ENCODE measurements around the gene LRBA. TPM values are rescaled to one million over a fixed set of nuclear protein-coding genes. Genes with fewer than 3 reads are reported as not detected.
A peak's percentile ranks its signal among the peaks of the same experiment; 100 is the strongest.
"Not testable (repeated sequence)": the region's sequence is repeated elsewhere in the genome, so short reads cannot be mapped to it uniquely, and the experiment has no call there.

The LRBA gene
- total RNA-seq, 1 experiment from 2014 or later = 77.4 TPM

DNA sequence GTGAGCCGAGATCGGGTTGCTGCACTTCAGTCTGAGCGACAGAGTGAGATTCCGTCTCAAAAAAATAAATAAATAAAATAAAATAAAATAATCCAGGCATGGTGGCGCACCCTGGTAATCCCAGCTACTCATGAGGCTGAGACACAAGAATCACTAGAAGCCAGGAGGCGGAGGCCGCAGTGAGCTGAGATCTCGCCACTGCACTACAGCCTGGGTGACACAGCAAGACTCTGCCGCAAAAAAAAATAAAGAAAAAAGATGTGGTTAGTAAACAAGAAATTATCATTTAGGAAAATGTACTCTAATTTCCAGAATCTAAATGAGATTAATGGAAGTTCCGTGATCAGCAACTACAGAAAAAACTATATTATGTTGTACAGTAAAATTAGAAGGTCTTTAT is 14.5 kb upstream of the LRBA start:
- Histone ChIP-seq H3K4me2 (no peak overlapping the region), H3K4me3 (no peak overlapping the region), H3K4me1 (replicated peaks; ENCODE audit: insufficient read depth) (peaks cover 6% of the 10 kb centered on the region), H3K9me3 (ENCODE audit: insufficient read depth, low read depth) (no peaks in the 10 kb centered on the region), H3F3A (ENCODE audit: insufficient read depth, low read depth) (peaks cover under 1% of the 10 kb centered on the region; the same call in 1 of the 2 replicates), H3K79me2 (ENCODE audit: low read depth) (no peaks in the 10 kb centered on the region), H2AFZ (peak overlapping the region; percentile 33; the same call in 1 of the 2 replicates), H4K20me1 (ENCODE audit: insufficient read depth) (no peaks in the 10 kb centered on the region), H3K27me3 (ENCODE audit: insufficient read depth, low read depth) (no peaks in the 10 kb centered on the region), H3K27ac (no peak overlapping the region), H3K9me2 (ENCODE audit: insufficient read depth) (no peaks in the 10 kb centered on the region), H3K36me3 (ENCODE audit: low read depth) (no peaks in the 10 kb centered on the region)
- TF ChIP-seq, protein P1, sequence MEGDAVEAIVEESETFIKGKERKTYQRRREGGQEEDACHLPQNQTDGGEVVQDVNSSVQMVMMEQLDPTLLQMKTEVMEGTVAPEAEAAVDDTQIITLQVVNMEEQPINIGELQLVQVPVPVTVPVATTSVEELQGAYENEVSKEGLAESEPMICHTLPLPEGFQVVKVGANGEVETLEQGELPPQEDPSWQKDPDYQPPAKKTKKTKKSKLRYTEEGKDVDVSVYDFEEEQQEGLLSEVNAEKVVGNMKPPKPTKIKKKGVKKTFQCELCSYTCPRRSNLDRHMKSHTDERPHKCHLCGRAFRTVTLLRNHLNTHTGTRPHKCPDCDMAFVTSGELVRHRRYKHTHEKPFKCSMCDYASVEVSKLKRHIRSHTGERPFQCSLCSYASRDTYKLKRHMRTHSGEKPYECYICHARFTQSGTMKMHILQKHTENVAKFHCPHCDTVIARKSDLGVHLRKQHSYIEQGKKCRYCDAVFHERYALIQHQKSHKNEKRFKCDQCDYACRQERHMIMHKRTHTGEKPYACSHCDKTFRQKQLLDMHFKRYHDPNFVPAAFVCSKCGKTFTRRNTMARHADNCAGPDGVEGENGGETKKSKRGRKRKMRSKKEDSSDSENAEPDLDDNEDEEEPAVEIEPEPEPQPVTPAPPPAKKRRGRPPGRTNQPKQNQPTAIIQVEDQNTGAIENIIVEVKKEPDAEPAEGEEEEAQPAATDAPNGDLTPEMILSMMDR (conservative IDR thresholded peaks at IDR 0.05) = no peak
- TF ChIP-seq EZH2 (IDR thresholded peaks at IDR 0.05; ENCODE audit: low read depth) = no peak
- BruUV-seq (replicated peaks) = no TSS peak
- CTCF ChIA-PET = no interaction called here
- intact Hi-C loops (cut with micrococcal nuclease; ENCODE audit: unreplicated experiment) = no loop called here
- no peak for DNase-seq
- POLR2A ChIA-PET (ENCODE audit: unreplicated experiment) = no interaction called here

DNA sequence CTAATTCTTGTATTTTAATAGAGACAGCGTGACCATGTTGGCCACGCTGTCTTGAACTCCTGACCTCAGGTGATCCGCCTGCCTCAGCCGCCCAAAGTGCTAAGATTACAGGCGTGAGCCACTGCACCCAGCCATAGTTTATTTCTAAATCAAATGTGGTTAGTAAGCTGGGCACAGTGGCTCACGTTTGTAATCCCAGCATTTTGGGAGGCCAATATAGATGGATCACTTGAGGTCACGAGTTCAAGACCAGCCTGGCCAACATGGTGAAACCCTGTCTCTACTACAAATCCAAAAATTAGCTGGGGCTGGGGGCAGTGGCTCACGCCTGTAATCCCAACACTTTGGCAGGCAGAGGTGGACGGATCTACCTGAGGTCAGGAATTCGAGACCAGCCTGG is 13.9 kb upstream of the LRBA start:
- H3K79me2 ChIP-seq (ENCODE audit: low read depth); H3F3A ChIP-seq (ENCODE audit: insufficient read depth, low read depth); H4K20me1 ChIP-seq (ENCODE audit: insufficient read depth); POLR2A ChIA-PET (ENCODE audit: unreplicated experiment); CTCF ChIA-PET; H3K4me2 ChIP-seq; BruUV-seq (replicated peaks); H3K36me3 ChIP-seq (ENCODE audit: low read depth); H3K9me2 ChIP-seq (ENCODE audit: insufficient read depth); H3K27ac ChIP-seq; intact Hi-C loops (cut with micrococcal nuclease; ENCODE audit: unreplicated experiment); DNase-seq; H3K27me3 ChIP-seq (ENCODE audit: insufficient read depth, low read depth); H3K9me3 ChIP-seq (ENCODE audit: insufficient read depth, low read depth); H3K4me3 ChIP-seq; H2AFZ ChIP-seq; H3K4me1 ChIP-seq (replicated peaks; ENCODE audit: insufficient read depth): not testable (repeated sequence)

DNA sequence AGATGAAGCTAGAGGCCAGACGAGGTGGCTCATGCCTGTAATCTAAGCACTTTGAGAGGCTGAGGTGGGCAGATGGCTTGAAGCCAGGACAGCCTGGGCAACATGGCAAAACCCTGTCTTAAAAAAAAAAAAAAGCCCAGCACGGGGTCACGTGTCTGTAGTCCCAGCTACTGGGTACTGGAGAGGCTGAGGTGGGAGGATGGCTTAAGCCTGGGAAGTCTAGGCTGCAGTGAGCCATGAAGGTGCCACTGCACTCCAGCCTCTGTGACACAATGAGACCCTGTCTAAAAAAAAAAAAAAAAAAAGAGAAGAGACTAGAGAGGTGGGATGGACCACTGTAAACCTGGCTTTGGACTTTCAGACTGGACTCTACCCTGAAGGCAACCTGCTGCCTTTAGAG is 10.7 kb upstream of the LRBA start:
- H3F3A ChIP-seq (ENCODE audit: insufficient read depth, low read depth) = no peaks in the 10 kb centered on the region
- no peaks in the 10 kb centered on the region for H3K9me2 ChIP-seq (ENCODE audit: insufficient read depth)
- no peaks in the 10 kb centered on the region for H4K20me1 ChIP-seq (ENCODE audit: insufficient read depth)
- H3K27me3 ChIP-seq (ENCODE audit: insufficient read depth, low read depth) = no peaks in the 10 kb centered on the region
- DNase-seq = no peak
- H3K36me3 ChIP-seq (ENCODE audit: low read depth) = no peaks in the 10 kb centered on the region
- H3K9me3 ChIP-seq (ENCODE audit: insufficient read depth, low read depth) = no peaks in the 10 kb centered on the region
- no peak overlapping the region for H3K4me3 ChIP-seq
- no peak overlapping the region for H2AFZ ChIP-seq
- H3K4me2 ChIP-seq = no peak overlapping the region
- intact Hi-C loops (cut with micrococcal nuclease; ENCODE audit: unreplicated experiment) = no loop called here
- H3K27ac ChIP-seq = no peak overlapping the region
- TF ChIP-seq, protein P1 (conservative IDR thresholded peaks at IDR 0.05) = no peak
- no peak for TF ChIP-seq EZH2 (IDR thresholded peaks at IDR 0.05; ENCODE audit: low read depth)
- no TSS peak for BruUV-seq (replicated peaks)
- H3K79me2 ChIP-seq (ENCODE audit: low read depth) = no peaks in the 10 kb centered on the region
- ChIA-PET CTCF (no interaction called here), POLR2A (ENCODE audit: unreplicated experiment) (no interaction called here)
- no peaks in the 10 kb centered on the region for H3K4me1 ChIP-seq (replicated peaks; ENCODE audit: insufficient read depth)

DNA sequence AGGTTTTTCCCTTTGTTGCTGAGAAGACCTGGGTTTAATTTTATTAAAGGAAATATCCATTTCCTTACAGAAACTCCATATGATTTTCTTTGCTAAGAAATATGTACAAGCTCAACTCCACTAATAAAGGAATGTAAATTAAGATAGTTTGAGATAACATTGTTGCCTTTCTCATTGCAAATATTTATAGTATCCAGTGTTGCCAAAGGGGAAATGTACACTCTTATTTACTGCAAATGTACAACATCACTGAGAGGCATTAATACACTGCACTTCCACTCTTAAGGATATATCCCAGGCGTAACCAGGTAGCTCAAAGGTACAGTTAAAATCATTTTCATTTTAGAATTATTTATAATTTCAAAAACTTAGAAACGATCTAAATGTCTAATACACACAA is 7.5 kb upstream of the LRBA start:
- H3K4me3 ChIP-seq = no peak overlapping the region
- no peaks in the 10 kb centered on the region for H3K79me2 ChIP-seq (ENCODE audit: low read depth)
- H3K36me3 ChIP-seq (ENCODE audit: low read depth) = no peaks in the 10 kb centered on the region
- POLR2A ChIA-PET (ENCODE audit: unreplicated experiment) = no interaction called here
- no peak overlapping the region for H3K27ac ChIP-seq
- no peaks in the 10 kb centered on the region for H3K27me3 ChIP-seq (ENCODE audit: insufficient read depth, low read depth)
- H3K9me2 ChIP-seq (ENCODE audit: insufficient read depth) = no peaks in the 10 kb centered on the region
- no peak overlapping the region for H3K4me2 ChIP-seq
- TF ChIP-seq, protein P1 (conservative IDR thresholded peaks at IDR 0.05) = no peak
- no peak for TF ChIP-seq EZH2 (IDR thresholded peaks at IDR 0.05; ENCODE audit: low read depth)
- no peaks in the 10 kb centered on the region for H4K20me1 ChIP-seq (ENCODE audit: insufficient read depth)
- H3F3A ChIP-seq (ENCODE audit: insufficient read depth, low read depth) = peaks cover 3% of the 10 kb centered on the region; the same call in 1 of the 2 replicates
- H3K4me1 ChIP-seq (replicated peaks; ENCODE audit: insufficient read depth) = peaks cover 6% of the 10 kb centered on the region
- DNase-seq = no peak
- H2AFZ ChIP-seq = no peak overlapping the region
- H3K9me3 ChIP-seq (ENCODE audit: insufficient read depth, low read depth) = no peaks in the 10 kb centered on the region
- intact Hi-C loops (cut with micrococcal nuclease; ENCODE audit: unreplicated experiment) = no loop called here
- BruUV-seq (replicated peaks) = no TSS peak
- CTCF ChIA-PET = no interaction called here

Data from PC-9 (cell line).